ENCODE results near the gene SYDE1.

DNA sequence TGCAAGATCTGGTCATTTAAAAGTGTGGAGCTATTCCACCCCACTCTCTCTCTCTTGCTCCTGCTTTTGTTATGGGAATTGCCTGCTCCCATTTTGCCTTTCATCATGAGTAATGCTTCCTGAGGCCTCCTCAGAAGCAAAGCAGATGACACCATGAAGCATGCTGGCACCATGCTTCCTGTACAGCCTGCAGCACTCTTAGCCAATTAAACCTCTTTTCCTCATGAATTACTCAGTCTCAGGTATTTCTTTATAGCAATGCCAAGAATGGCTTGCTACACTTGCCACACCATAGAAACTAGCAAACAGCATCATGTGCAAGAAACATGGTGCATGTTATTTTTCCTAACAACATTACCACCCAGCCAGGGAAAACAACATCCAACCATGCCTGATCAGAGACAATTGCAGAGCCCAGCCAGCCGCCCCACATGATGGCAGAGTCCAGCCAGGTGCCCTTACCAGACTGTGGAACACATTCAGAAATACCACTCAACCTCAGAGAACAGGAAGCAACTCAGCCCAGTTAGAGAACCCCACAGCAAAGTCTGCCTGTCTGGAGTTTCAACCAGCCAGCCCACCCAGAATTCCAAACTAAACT lies 36.9 kb downstream of the SYDE1 start:
- TF ChIP-seq YY1 (IDR thresholded peaks at IDR 0.05; ENCODE audit: insufficient read depth, insufficient read length) (no peak), ZNF274 (IDR thresholded peaks at IDR 0.05; ENCODE audit: low read depth, low read length) (no peak), SUZ12 (IDR thresholded peaks at IDR 0.05; ENCODE audit: extremely low read depth, insufficient read depth, insufficient read length) (no peak)

All from NT2/D1 (cell line).